HepG2 (cell line): ENCODE results near the gene FER1L5. TPM values are rescaled to one million over a fixed set of nuclear protein-coding genes. Genes with fewer than 3 reads are reported as not detected.

ENCODE experiments used
- CBX2 ChIP-seq, 2 experiments: fragments of 200-600 bp in 1 of 2; sonication (generic); formaldehyde crosslinking in 1 of 2; IDR thresholded peaks; 2 replicates each; pipeline versions ENCODE4 v1.7.0 to v1.8.1; 2018 to 2022; ENCODE audit warnings: low read depth in 2 of 2, low read length in 1 of 2, mild to moderate bottlenecking in 1 of 2, missing genetic modification reagents in 1 of 2
- CENPX ChIP-seq: sonication (generic); formaldehyde crosslinking; IDR thresholded peaks from 2 replicates; pipeline ENCODE4 v1.9.0; 2021; ENCODE audit warnings: mild to moderate bottlenecking, missing genetic modification reagents, moderate library complexity
- ELK4 ChIP-seq: sonication (generic); formaldehyde crosslinking; IDR thresholded peaks from 2 replicates; pipeline ENCODE4 v1.9.0; 2021; ENCODE audit warnings: missing genetic modification reagents, borderline replicate concordance
- FOXA1 ChIP-seq, 2 experiments: fragments of 450-650 bp in 1 of 2; sonication (generic) in 1 of 2; formaldehyde crosslinking in 1 of 2; IDR thresholded peaks; 2 replicates each; pipeline versions ENCODE4 v1.4.0 to v1.6.1; 2016 to 2020; ENCODE audit warnings: missing genetic modification reagents in 1 of 2
- GTF2F1 ChIP-seq: fragments of 150-350 bp; IDR thresholded peaks from 2 replicates; pipeline ENCODE4 v1.6.1; 2014; ENCODE audit warnings: low read length
- HDAC6 ChIP-seq: fragments of 200-600 bp; sonication (generic); IDR thresholded peaks from 2 replicates; pipeline ENCODE4 v1.7.0; 2017; ENCODE audit warnings: mild to moderate bottlenecking, antibody characterized with exemption, low read length, low read depth
- MEIS1 ChIP-seq: sonication (generic); formaldehyde crosslinking; IDR thresholded peaks from 2 replicates; pipeline ENCODE4 v1.9.0; 2021; ENCODE audit warnings: mild to moderate bottlenecking, missing genetic modification reagents, moderate library complexity, borderline replicate concordance
- POLR2AphosphoS2 ChIP-seq: IDR thresholded peaks from 2 replicates; pipeline ENCODE4 v1.6.1; 2011; ENCODE audit warnings: low read depth, low read length, improper control_type of control experiment
- PRDM10 ChIP-seq: sonication (generic); formaldehyde crosslinking; IDR thresholded peaks from 2 replicates; pipeline ENCODE4 v1.4.0; 2020; ENCODE audit warnings: low read depth, missing genetic modification reagents
- SRY ChIP-seq: sonication (generic); formaldehyde crosslinking; IDR thresholded peaks from 2 replicates; pipeline ENCODE4 v1.8.0; 2022; ENCODE audit warnings: mild to moderate bottlenecking, missing genetic modification reagents
- YY1 ChIP-seq: IDR thresholded peaks from 2 replicates; pipeline ENCODE4 v1.6.1; 2011; ENCODE audit warnings: low read length, low read depth, moderate library complexity, mild to moderate bottlenecking; ENCODE audit not compliant: insufficient read depth, insufficient replicate concordance
- ZBTB42 ChIP-seq: sonication (generic); formaldehyde crosslinking; IDR thresholded peaks from 2 replicates; pipeline ENCODE4 v1.5.0; 2020; ENCODE audit warnings: mild to moderate bottlenecking, missing genetic modification reagents
- ZNF317 ChIP-seq: sonication (generic); formaldehyde crosslinking; IDR thresholded peaks from 2 replicates; pipeline ENCODE4 v1.5.0; 2020; ENCODE audit warnings: mild to moderate bottlenecking, missing genetic modification reagents
- ZNF331 ChIP-seq: sonication (generic); formaldehyde crosslinking; IDR thresholded peaks from 2 replicates; pipeline ENCODE4 v1.4.0; 2020; ENCODE audit warnings: missing genetic modification reagents
- ZNF354B ChIP-seq: sonication (generic); formaldehyde crosslinking; IDR thresholded peaks from 2 replicates; pipeline ENCODE4 v1.8.0; 2022; ENCODE audit warnings: mild to moderate bottlenecking, missing genetic modification reagents
- ZNF546 ChIP-seq: sonication (generic); formaldehyde crosslinking; conservative IDR thresholded peaks from 2 replicates; pipeline ENCODE4 v1.8.1; 2023; ENCODE audit warnings: mild to moderate bottlenecking, missing genetic modification reagents
- ZNF605 ChIP-seq: sonication (generic); formaldehyde crosslinking; IDR thresholded peaks from 2 replicates; pipeline ENCODE4 v1.8.0; 2022; ENCODE audit warnings: mild to moderate bottlenecking, missing genetic modification reagents
- ZNF777 ChIP-seq: sonication (generic); formaldehyde crosslinking; IDR thresholded peaks from 2 replicates; pipeline ENCODE4 v1.4.0; 2020; ENCODE audit warnings: missing genetic modification reagents
- ZNF792 ChIP-seq: IDR thresholded peaks from 2 replicates; pipeline ENCODE4 v1.6.1; 2016
- polyA plus RNA-seq, 8 experiments: library from polyadenylated mRNA; depleted of rRNA in 3 of 8; stranded (reverse) in 7 of 8; unstranded in 1 of 8; fragments of >200 nt; fragmentation: Illumina TruSeq in 4 of 8; extraction: Trizol in 4 of 8; gene quantifications; 2 replicates each; pipeline versions ENCODE4 v1.2.1 to v1.2.3, GENCODE V29; 2011 to 2016; ENCODE audit warnings: low read depth in 4 of 8, missing spikeins in 1 of 8, mixed read lengths in 1 of 8; ENCODE audit not compliant: insufficient read depth in 1 of 8
- total RNA-seq, 5 experiments: library from RNA; depleted of rRNA; stranded (reverse); fragments of >200 nt; fragmentation: Illumina TruSeq; extraction: Trizol; gene quantifications; 2 replicates each; pipeline ENCODE4 v1.2.3, GENCODE V29; 2016; ENCODE audit warnings: low read depth in 1 of 5
- TF ChIP-seq, protein P1 (sequence below): sonication (generic); formaldehyde crosslinking; conservative IDR thresholded peaks from 2 replicates; pipeline ENCODE4 v1.4.0; 2020; ENCODE audit warnings: missing genetic modification reagents
- TF ChIP-seq, protein P2 (sequence below): IDR thresholded peaks from 2 replicates; pipeline ENCODE4 v1.6.1; 2016; ENCODE audit warnings: low read depth, control low read depth

The FER1L5 gene
- total and polyA plus RNA-seq, 2 of the 13 experiments (the other 11 are each of a cell fraction or from before 2014, with no cell fraction given): 0.02 to 0.08 TPM

- TF ChIP-seq, protein P1, sequence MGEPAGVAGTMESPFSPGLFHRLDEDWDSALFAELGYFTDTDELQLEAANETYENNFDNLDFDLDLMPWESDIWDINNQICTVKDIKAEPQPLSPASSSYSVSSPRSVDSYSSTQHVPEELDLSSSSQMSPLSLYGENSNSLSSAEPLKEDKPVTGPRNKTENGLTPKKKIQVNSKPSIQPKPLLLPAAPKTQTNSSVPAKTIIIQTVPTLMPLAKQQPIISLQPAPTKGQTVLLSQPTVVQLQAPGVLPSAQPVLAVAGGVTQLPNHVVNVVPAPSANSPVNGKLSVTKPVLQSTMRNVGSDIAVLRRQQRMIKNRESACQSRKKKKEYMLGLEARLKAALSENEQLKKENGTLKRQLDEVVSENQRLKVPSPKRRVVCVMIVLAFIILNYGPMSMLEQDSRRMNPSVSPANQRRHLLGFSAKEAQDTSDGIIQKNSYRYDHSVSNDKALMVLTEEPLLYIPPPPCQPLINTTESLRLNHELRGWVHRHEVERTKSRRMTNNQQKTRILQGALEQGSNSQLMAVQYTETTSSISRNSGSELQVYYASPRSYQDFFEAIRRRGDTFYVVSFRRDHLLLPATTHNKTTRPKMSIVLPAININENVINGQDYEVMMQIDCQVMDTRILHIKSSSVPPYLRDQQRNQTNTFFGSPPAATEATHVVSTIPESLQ (CRISPR knock-in tag): no peak
- no peak for TF ChIP-seq POLR2AphosphoS2
- peak; percentile 95 for TF ChIP-seq ZNF605 (CRISPR knock-in tag)
- TF ChIP-seq MEIS1 (CRISPR knock-in tag): peak; percentile 92; the same call in 1 of the 2 replicates
- no peak for TF ChIP-seq SRY (CRISPR knock-in tag)
- TF ChIP-seq ZNF354B (CRISPR knock-in tag): no peak
- TF ChIP-seq HDAC6: no peak
- no peak for TF ChIP-seq ZNF546
- TF ChIP-seq GTF2F1: no peak
- no peak for TF ChIP-seq CENPX (CRISPR knock-in tag)
- no peak for TF ChIP-seq ZNF777
- TF ChIP-seq ZNF331 (CRISPR knock-in tag): peak; percentile 94
- TF ChIP-seq ZBTB42 (CRISPR knock-in tag): no peak
- TF ChIP-seq PRDM10: peak; percentile 91
- TF ChIP-seq CBX2 (IDR thresholded peaks at IDR 0.05; ENCODE audit: low read depth, low read length): no peak
- no peak for TF ChIP-seq CBX2 (CRISPR knock-in tag; IDR thresholded peaks at IDR 0.05; ENCODE audit: low read depth)
- no peak for TF ChIP-seq FOXA1 (IDR thresholded peaks at IDR 0.05)
- peak; percentile 91 for TF ChIP-seq FOXA1 (CRISPR knock-in tag; IDR thresholded peaks at IDR 0.05)
- TF ChIP-seq YY1: no peak
- peak; percentile 87; the same call in 1 of the 2 replicates for TF ChIP-seq ZNF792 (CRISPR knock-in tag)
- TF ChIP-seq, protein P2, sequence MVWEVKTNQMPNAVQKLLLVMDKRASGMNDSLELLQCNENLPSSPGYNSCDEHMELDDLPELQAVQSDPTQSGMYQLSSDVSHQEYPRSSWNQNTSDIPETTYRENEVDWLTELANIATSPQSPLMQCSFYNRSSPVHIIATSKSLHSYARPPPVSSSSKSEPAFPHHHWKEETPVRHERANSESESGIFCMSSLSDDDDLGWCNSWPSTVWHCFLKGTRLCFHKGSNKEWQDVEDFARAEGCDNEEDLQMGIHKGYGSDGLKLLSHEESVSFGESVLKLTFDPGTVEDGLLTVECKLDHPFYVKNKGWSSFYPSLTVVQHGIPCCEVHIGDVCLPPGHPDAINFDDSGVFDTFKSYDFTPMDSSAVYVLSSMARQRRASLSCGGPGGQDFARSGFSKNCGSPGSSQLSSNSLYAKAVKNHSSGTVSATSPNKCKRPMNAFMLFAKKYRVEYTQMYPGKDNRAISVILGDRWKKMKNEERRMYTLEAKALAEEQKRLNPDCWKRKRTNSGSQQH: no peak
- TF ChIP-seq ELK4: no peak
- TF ChIP-seq ZNF317: no peak
Measured at GRCh38 chr2:96601382-96602292, 40.9 kb upstream of the FER1L5 start (continued).
